B cell (primary cell): ENCODE measurements around the gene GGTLC3. TPM values are rescaled to one million over a fixed set of nuclear protein-coding genes. Genes with fewer than 3 reads are reported as not detected.
"Not testable (repeated sequence)": the region's sequence is repeated elsewhere in the genome, so short reads cannot be mapped to it uniquely, and the experiment has no call there.

Source experiments
- ATAC-seq: fragments of 200-7000 bp; cut with Tn5 transposase; one replicate; pipeline ENCODE4 v1.10.0; 2021; ENCODE audit warnings: low read depth, mild to moderate bottlenecking, moderate number of reproducible peaks, moderate library complexity
- CTCF ChIA-PET: fragments of 350-600 bp; sonication (Branson Sonifier 250); formaldehyde crosslinking; loops from one replicate; lab custom pipeline; 2021; ENCODE audit warnings: antibody characterized with exemption, inconsistent platforms; lab: Charles Lee
- POLR2A ChIA-PET: fragments of 350-600 bp; sonication (Branson Sonifier 250); formaldehyde crosslinking; loops from one replicate; lab custom pipeline; 2021; ENCODE audit warnings: antibody characterized with exemption; lab: Charles Lee
- DNase-seq: peaks from one replicate; pipeline ENCODE4 v3.0.0; 2013
- H2AFZ ChIP-seq: 2 replicates; pipeline ENCODE4 v1.6.1; 2012; ENCODE audit warnings: mild to moderate bottlenecking, low read depth, low read length; ENCODE audit not compliant: insufficient read depth, poor library complexity, severe bottlenecking
- H3K27ac ChIP-seq, 2 donors: 1 replicate in 1 of 2; 2 replicates in 1 of 2; pipeline ENCODE4 v1.5.1; 2012 to 2013; ENCODE audit warnings: low read length in 2 of 2, mild to moderate bottlenecking in 2 of 2, moderate library complexity in 1 of 2
- H3K27me3 ChIP-seq, 4 experiments: fragments of 200-600 bp in 1 of 4; sonication (generic) in 1 of 4; replicated peaks in 1 of 4; 1 replicate in 2 of 4; 2 replicates in 2 of 4; pipeline versions ENCODE4 v1.6.1 to v1.7.0; 2013 to 2016; ENCODE audit warnings: low read length in 3 of 4, mild to moderate bottlenecking in 2 of 4, mixed read lengths in 1 of 4, moderate library complexity in 1 of 4; ENCODE audit not compliant: insufficient read depth in 4 of 4, control insufficient read depth in 3 of 4; ENCODE audit errors: control extremely low read depth in 1 of 4
- H3K36me3 ChIP-seq, 2 experiments: replicated peaks in 1 of 2; 1 replicate in 1 of 2; 2 replicates in 1 of 2; pipeline versions ENCODE4 v1.6.1 to v1.7.1; 2013; ENCODE audit warnings: low read length in 1 of 2; ENCODE audit not compliant: insufficient read depth in 2 of 2, control insufficient read depth in 1 of 2; ENCODE audit errors: control extremely low read depth in 1 of 2, extremely low read depth in 1 of 2
- H3K4me1 ChIP-seq, 2 donors: fragments of 200-600 bp in 1 of 2; sonication (generic) in 1 of 2; 1 replicate in 1 of 2; 2 replicates in 1 of 2; pipeline versions ENCODE4 v1.5.1 to v1.6.1; 2013 to 2017; ENCODE audit warnings: low read length in 2 of 2; ENCODE audit not compliant: control insufficient read depth in 2 of 2, insufficient read depth in 2 of 2
- H3K4me2 ChIP-seq: replicated peaks from 2 replicates; pipeline ENCODE3; 2012; ENCODE audit warnings: mild to moderate bottlenecking, low read depth, low read length; ENCODE audit not compliant: poor library complexity, severe bottlenecking
- H3K4me3 ChIP-seq, 5 experiments: fragments of 200-600 bp in 1 of 5; sonication (generic) in 1 of 5; 1 replicate in 3 of 5; 2 replicates in 2 of 5; pipeline versions ENCODE4 v1.5.1 to v1.7.0; 2011 to 2016; ENCODE audit warnings: low read length in 4 of 5, mild to moderate bottlenecking in 4 of 5, low read depth in 2 of 5, control low read depth in 1 of 5, moderate library complexity in 1 of 5; ENCODE audit not compliant: insufficient read depth in 1 of 5; ENCODE audit errors: control extremely low read depth in 1 of 5, extremely low read depth in 1 of 5
- H3K79me2 ChIP-seq: fragments of 200-600 bp; sonication (generic); one replicate; pipeline ENCODE4 v1.6.0; 2016; ENCODE audit warnings: low read length; ENCODE audit not compliant: control insufficient read depth, insufficient read depth
- H3K9ac ChIP-seq: fragments of 200-600 bp; sonication (generic); 2 replicates; pipeline ENCODE4 v1.6.1; 2017; ENCODE audit warnings: mild to moderate bottlenecking, low read length, moderate library complexity
- H3K9me3 ChIP-seq, 3 donors: one replicate each; pipeline versions ENCODE4 v1.6.1 to v1.7.1; 2013; ENCODE audit warnings: low read length in 2 of 3; ENCODE audit not compliant: control insufficient read depth in 2 of 3, insufficient read depth in 1 of 3; ENCODE audit errors: control extremely low read depth in 1 of 3
- H4K20me1 ChIP-seq: 2 replicates; pipeline ENCODE4 v1.6.0; 2012; ENCODE audit warnings: mild to moderate bottlenecking, low read length; ENCODE audit not compliant: insufficient read depth, control insufficient read depth, poor library complexity, severe bottlenecking
- H3K27ac Mint-ChIP-seq: one replicate; pipeline ENCODE4 v1.8.0; 2021; ENCODE audit warnings: mixed read lengths
- H3K27me3 Mint-ChIP-seq: one replicate; pipeline ENCODE4 v1.8.0; 2021; ENCODE audit warnings: mixed read lengths
- H3K4me1 Mint-ChIP-seq: one replicate; pipeline ENCODE4 v1.8.0; 2021; ENCODE audit warnings: mixed read lengths
- H3K4me3 Mint-ChIP-seq: one replicate; pipeline ENCODE4 v1.8.0; 2021; ENCODE audit warnings: mixed read lengths
- H3K9me3 Mint-ChIP-seq: one replicate; pipeline ENCODE4 v1.8.0; 2022; ENCODE audit warnings: mixed read lengths; ENCODE audit not compliant: insufficient read depth
- WGBS: methylation state at CpG from one replicate; pipeline ENCODE4 v1.1.5; 2013; ENCODE audit warnings: missing lambda C conversion rate; ENCODE audit not compliant: insufficient coverage; 5-methylcytosine and 5-hydroxymethylcytosine counted together
- intact Hi-C: fragments of 100-400 bp; cut with micrococcal nuclease; formaldehyde crosslinking; loops from one replicate; pipeline ENCODE4 v1.10.0; 2022
- polyA plus RNA-seq: library from polyadenylated mRNA; depleted of rRNA; stranded (reverse); fragments of >200 nt; gene quantifications from 2 replicates; pipeline ENCODE4 v1.2.3, GENCODE V29; 2012
- total RNA-seq, 2 donors: library from RNA; stranded (reverse); fragments of 120-200 nt in 1 of 2; gene quantifications; 1 replicate in 1 of 2; 2 replicates in 1 of 2; pipeline versions ENCODE4 v1.2.3 to v1.2.4, GENCODE V29; 2013 to 2022

GGTLC3 gene
- total and polyA plus RNA-seq, 2 donors (not counting 1 experiment from before 2014, with no cell fraction given), result not detected

GRCh38 chr22:18554280-18555256 is 36.6 kb upstream of the GGTLC3 start:
- intact Hi-C loops, H3K4me3 Mint-ChIP-seq, H3K9me3 Mint-ChIP-seq, H3K27me3 ChIP-seq, POLR2A ChIA-PET, H3K4me1 Mint-ChIP-seq, H3K27me3 Mint-ChIP-seq, H3K9ac ChIP-seq, DNase-seq, H2AFZ ChIP-seq, CTCF ChIA-PET, ATAC-seq, H3K27ac ChIP-seq, H3K79me2 ChIP-seq, H3K9me3 ChIP-seq, H4K20me1 ChIP-seq, H3K27ac Mint-ChIP-seq, H3K36me3 ChIP-seq, H3K4me2 ChIP-seq, H3K4me3 ChIP-seq, H3K4me1 ChIP-seq: not testable (repeated sequence)
- whole genome bisulfite sequencing, result no CpG with 5 or more reads among the region's 22 CpGs

DNA sequence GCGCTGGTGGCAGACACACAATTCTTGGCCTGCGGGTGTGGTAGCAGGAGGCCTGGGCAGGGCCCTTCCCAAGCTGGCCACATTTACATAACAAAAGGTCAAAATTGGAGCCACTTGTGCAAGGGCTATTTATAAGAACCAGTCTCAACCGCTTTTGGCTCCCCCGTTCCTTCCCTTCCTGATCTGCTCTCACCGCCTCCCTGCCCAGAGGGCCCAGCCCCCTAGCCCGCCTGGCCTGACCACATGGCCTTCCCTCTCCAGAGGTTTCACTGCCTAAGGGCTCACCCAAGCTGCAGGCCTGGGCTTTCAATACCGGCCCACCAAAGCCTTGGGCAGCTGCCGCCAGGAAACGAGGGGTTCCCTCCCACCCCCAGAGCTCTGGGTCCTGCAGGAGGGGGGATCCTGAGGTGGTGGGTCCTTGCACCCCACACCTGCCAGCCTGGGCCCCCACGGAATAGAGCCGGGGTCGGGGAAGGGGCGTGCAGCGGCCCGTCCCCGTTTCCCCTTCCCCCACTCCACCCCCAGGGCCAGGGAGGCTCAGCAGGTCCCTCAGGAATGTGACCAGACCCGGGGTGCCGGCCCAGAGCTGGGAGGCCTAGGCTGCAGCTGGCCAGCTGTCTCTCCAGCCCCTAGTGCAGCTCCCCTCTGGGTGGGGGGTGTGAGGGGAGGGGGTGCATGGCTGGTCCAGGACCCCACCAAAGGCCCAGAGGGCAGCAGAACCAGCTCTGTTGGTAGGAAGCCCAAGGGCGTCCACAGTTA is 35.1 kb upstream of the GGTLC3 start:
- H3K27me3 Mint-ChIP-seq, ATAC-seq, H3K79me2 ChIP-seq, H3K9me3 Mint-ChIP-seq, H3K4me2 ChIP-seq, H3K4me3 Mint-ChIP-seq, CTCF ChIA-PET, H3K4me1 Mint-ChIP-seq, H3K27me3 ChIP-seq, intact Hi-C loops, H3K9me3 ChIP-seq, H3K9ac ChIP-seq, H3K27ac Mint-ChIP-seq, H3K4me1 ChIP-seq, H4K20me1 ChIP-seq, H3K27ac ChIP-seq, H3K36me3 ChIP-seq, H3K4me3 ChIP-seq, H2AFZ ChIP-seq, POLR2A ChIA-PET, DNase-seq: not testable (repeated sequence)
- WGBS, result no CpG with 5 or more reads among the region's 19 CpGs

DNA sequence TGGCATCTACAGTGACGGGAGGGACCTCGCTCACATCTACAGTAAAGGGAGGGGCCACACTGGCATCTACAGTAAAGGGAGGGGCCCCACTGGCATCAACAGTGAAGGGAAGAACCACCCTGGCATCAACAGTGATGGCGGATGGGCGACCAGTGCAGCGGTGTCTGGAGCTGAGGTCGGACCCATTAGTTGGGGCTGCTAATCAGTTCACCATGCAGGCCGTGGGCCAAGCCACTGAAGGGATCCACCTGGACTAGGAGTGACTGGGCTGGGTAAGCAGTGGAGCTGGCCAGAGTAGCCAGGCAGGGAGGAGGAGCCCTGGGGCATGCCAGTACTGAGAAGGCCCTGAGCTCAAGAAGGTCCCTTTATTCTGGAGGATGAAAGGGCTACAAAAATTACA is 33.1 kb upstream of the GGTLC3 start:
- H3K27me3 Mint-ChIP-seq, H3K4me3 ChIP-seq, POLR2A ChIA-PET, H3K9me3 Mint-ChIP-seq, H3K27ac ChIP-seq, H3K4me1 ChIP-seq, DNase-seq, H3K27ac Mint-ChIP-seq, H3K36me3 ChIP-seq, H3K9me3 ChIP-seq, H3K4me2 ChIP-seq, intact Hi-C loops, H3K9ac ChIP-seq, H3K4me3 Mint-ChIP-seq, H3K79me2 ChIP-seq, CTCF ChIA-PET, H2AFZ ChIP-seq, H4K20me1 ChIP-seq, ATAC-seq, H3K27me3 ChIP-seq, H3K4me1 Mint-ChIP-seq: not testable (repeated sequence)
- no CpG with 5 or more reads among the region's 7 CpGs for WGBS
